ENCODE data around the gene TGFBR3L. TPM values are rescaled to one million over a fixed set of nuclear protein-coding genes. Genes with fewer than 3 reads are reported as not detected.

The TGFBR3L gene
- total RNA-seq, 3 donors from 2014 or later (not counting 1 experiment from before 2014, with no cell fraction given): 3.5 to 4.6 (median 4.4) TPM

- Mint-ChIP-seq H3K4me3 (no peak overlapping the region), H3K9me3 (no peaks in the 10 kb centered on the region), H3K27ac (no peak overlapping the region), H3K4me1 (no peaks in the 10 kb centered on the region), H3K27me3 (ENCODE audit: low read depth in 2 of 2) (peaks cover 0 to 10% of the 10 kb centered on the region in 2 donors), H3K36me3 (no peaks in the 10 kb centered on the region)
- Histone ChIP-seq H3K27me3 (ENCODE audit: control insufficient read depth, insufficient read depth, low read length) (peaks cover 14% of the 10 kb centered on the region), H3K36me3 (ENCODE audit: control insufficient read depth, insufficient read depth, low read length) (no peaks in the 10 kb centered on the region), H3K4me3 (ENCODE audit: low read length) (no peak overlapping the region), H3K4me1 (ENCODE audit: control insufficient read depth, insufficient read depth, low read length) (no peaks in the 10 kb centered on the region), H3K9me3 (ENCODE audit: control insufficient read depth, insufficient read depth, low read length) (no peaks in the 10 kb centered on the region), H3K27ac (ENCODE audit: low read length) (no peak overlapping the region)
- no peak for TF ChIP-seq CTCF (IDR thresholded peaks at IDR 0.05)
- intact Hi-C loops (cut with micrococcal nuclease): no loop called here
- 96% methylated on average over 1 of the region's 2 CpGs for WGBS (ENCODE audit: insufficient coverage)
- no peak for DNase-seq
- ATAC-seq: no peak
Observed at GRCh38 chr19:7883796-7884570, 30.6 kb upstream of the TGFBR3L start.

GRCh38 chr19:7885818-7886217 is 28.8 kb upstream of the TGFBR3L start:
- no peak overlapping the region for H3K4me3 ChIP-seq (ENCODE audit: low read length)
- H3K4me3 Mint-ChIP-seq: no peak overlapping the region
- H3K4me1 Mint-ChIP-seq: no peaks in the 10 kb centered on the region
- no peak overlapping the region for H3K27ac Mint-ChIP-seq
- no peak for TF ChIP-seq CTCF (IDR thresholded peaks at IDR 0.05)
- H3K27me3 ChIP-seq (ENCODE audit: control insufficient read depth, insufficient read depth, low read length): peaks cover 15% of the 10 kb centered on the region
- H3K27ac ChIP-seq (ENCODE audit: low read length): no peak overlapping the region
- H3K9me3 ChIP-seq (ENCODE audit: control insufficient read depth, insufficient read depth, low read length): no peaks in the 10 kb centered on the region
- intact Hi-C loops (cut with micrococcal nuclease): no loop called here
- H3K9me3 Mint-ChIP-seq: no peaks in the 10 kb centered on the region
- no peaks in the 10 kb centered on the region for H3K4me1 ChIP-seq (ENCODE audit: control insufficient read depth, insufficient read depth, low read length)
- ATAC-seq (no peak), DNase-seq (no peak)
- H3K36me3 Mint-ChIP-seq: no peaks in the 10 kb centered on the region
- H3K27me3 Mint-ChIP-seq (ENCODE audit: low read depth in 2 of 2): peaks cover 0 to 10% of the 10 kb centered on the region in 2 donors
- WGBS (ENCODE audit: insufficient coverage): 94% methylated on average over 6 of the region's 8 CpGs
- no peaks in the 10 kb centered on the region for H3K36me3 ChIP-seq (ENCODE audit: control insufficient read depth, insufficient read depth, low read length)

DNA sequence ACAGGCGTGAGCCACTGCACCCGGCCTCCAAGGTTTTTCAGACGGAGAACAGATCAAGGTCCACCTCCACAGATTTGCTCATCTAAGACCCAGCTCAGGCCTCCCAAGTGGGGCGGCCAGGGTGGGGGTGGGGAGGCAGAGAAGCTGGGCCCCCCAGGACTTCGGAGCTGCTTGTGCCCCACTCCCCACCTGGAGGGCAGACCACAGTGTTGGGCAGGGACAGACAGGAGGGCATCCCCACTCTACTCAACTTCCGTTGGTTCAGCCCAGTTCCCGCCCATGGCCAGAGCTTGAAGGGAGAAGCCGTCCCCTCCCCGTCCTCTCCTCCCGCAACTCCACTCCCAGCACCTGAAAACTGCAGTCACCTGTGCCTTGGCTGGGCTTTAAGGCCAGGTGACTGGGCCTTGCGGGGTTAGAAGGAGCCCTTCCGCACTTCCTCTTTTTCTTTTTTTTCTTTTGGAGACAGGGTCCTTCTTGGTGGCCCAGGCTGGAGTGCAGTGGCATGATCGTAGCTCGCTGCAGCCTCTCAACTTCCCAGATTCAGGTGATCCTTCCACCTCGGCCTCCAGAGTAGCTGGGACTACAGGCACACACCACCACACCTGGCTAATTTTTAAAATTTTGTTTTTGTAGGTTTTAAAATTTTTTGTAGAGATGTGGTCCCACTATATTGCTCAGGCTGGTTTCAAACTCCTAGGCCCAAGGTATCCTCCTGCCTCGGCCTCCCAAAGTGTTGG is 27.1 kb upstream of the TGFBR3L start:
- Histone ChIP-seq H3K4me1 (ENCODE audit: control insufficient read depth, insufficient read depth, low read length) (no peaks in the 10 kb centered on the region), H3K4me3 (ENCODE audit: low read length) (no peak overlapping the region), H3K27ac (ENCODE audit: low read length) (no peak overlapping the region), H3K9me3 (ENCODE audit: control insufficient read depth, insufficient read depth, low read length) (no peaks in the 10 kb centered on the region), H3K36me3 (ENCODE audit: control insufficient read depth, insufficient read depth, low read length) (no peaks in the 10 kb centered on the region), H3K27me3 (ENCODE audit: control insufficient read depth, insufficient read depth, low read length) (peaks cover 15% of the 10 kb centered on the region)
- no peak for ATAC-seq
- Mint-ChIP-seq H3K27me3 (ENCODE audit: low read depth in 2 of 2) (peaks cover 0 to 10% of the 10 kb centered on the region in 2 donors), H3K4me3 (no peak overlapping the region), H3K4me1 (no peaks in the 10 kb centered on the region), H3K27ac (no peak overlapping the region), H3K9me3 (no peaks in the 10 kb centered on the region), H3K36me3 (no peaks in the 10 kb centered on the region)
- WGBS (ENCODE audit: insufficient coverage): 70% methylated on average over 14 of the region's 16 CpGs
- intact Hi-C loops (cut with micrococcal nuclease): no loop called here
- TF ChIP-seq CTCF (IDR thresholded peaks at IDR 0.05): no peak
- no peak for DNase-seq
